ENCODE data around the gene MAPK11. TPM values are rescaled to one million over a fixed set of nuclear protein-coding genes. Genes with fewer than 3 reads are reported as not detected.

MAPK11 gene
- total and polyA plus RNA-seq, 9 of the 15 experiments (the other 6 are each of a cell fraction or from before 2014, with no cell fraction given): 0.06 to 14.6 (median 5.3) TPM

DNA sequence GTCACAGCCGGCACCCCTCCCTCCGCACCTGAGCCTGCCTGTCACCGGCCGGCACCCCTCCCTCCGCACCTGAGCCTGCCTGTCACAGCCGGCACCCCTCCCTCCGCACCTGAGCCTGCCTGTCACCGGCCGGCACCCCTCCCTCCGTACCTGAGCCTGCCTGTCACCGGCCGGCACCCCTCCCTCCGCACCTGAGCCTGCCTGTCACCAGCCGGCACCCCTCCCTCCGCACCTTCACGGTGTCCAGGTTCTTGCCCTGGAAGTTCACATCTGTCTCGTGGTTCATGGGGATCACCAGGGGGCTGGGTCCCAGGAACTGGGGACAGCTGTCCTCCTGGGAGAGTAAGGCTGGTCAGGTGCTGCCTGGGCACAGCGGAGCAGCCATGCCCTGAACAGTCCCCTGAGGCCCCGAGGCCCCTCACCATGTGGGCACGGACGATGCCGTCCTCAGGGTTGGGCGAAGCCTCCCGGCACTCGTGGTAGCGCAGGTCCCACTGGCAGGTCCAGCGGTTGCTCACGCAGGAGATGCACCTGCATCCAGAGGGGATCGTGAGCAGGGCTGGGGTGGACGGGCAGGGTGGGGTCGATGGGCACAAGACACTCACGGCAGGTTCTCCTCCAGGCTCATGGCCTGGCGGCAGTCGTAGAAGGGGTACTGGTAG lies 15.5 kb upstream of the MAPK11 start (continued):
- TF ChIP-seq SNIP1 (IDR thresholded peaks at IDR 0.05; ENCODE audit: low read depth): no peak

DNA sequence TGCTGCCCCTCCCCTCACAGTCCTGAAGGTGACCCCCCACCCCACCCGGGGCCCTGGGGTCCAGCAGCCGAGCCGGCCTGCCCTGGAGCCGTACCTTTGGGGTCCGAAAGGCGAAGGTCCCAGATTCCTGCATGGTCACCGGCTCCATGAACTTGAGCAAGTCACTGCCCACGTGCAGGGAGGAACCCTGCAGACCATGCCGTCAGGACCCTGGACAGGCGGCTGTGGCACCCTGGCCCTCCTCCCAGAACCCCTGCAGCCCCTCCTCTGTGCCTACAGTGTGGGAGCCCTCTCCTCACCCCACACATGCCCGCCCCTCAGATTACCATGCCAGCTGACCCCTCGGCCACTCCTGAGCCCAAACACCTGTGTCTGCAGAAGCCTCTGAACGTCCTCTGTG lies 14.3 kb upstream of the MAPK11 start:
- CTCF ChIA-PET (ENCODE audit: low intra/inter-chr PET ratio): no interaction called here
- POLR2A ChIA-PET: no interaction called here
- Histone ChIP-seq H2AFZ (ENCODE audit: low read depth, low read length) (no peak overlapping the region), H3K79me2 (ENCODE audit: control insufficient read depth, insufficient read depth, low read length) (no peaks in the 10 kb centered on the region), H3K9ac (ENCODE audit: insufficient read depth in 1 of 2, low read depth in 2 of 2, low read length in 2 of 2) (no peak overlapping the region), H3K4me3 (no peak overlapping the region), H4K20me1 (replicated peaks; ENCODE audit: control insufficient read depth, insufficient read depth, low read length) (no peaks in the 10 kb centered on the region), H3K27ac (ENCODE audit: extremely low read depth, low read depth, low read length) (no peak overlapping the region), H3K27me3 (ENCODE audit: control insufficient read depth in 2 of 2, insufficient read depth in 2 of 2, low read length in 2 of 2) (no peaks in the 10 kb centered on the region), H3K9me1 (ENCODE audit: control insufficient read depth, insufficient read depth, low read length) (no peaks in the 10 kb centered on the region), H3K9me3 (replicated peaks; ENCODE audit: control insufficient read depth, insufficient read depth, low read depth, low read length) (no peaks in the 10 kb centered on the region), H3K4me1 (replicated peaks in 1 of 2; ENCODE audit: control insufficient read depth in 2 of 2, insufficient read depth in 2 of 2, low read length in 2 of 2) (peaks cover 0 to 17% of the 10 kb centered on the region in 2 experiments; a peak in 1 of 5 replicates), H3K4me2 (ENCODE audit: insufficient read depth, low read length) (no peak overlapping the region), H3K36me3 (ENCODE audit: control insufficient read depth, insufficient read depth, low read length) (peaks cover 36% of the 10 kb centered on the region; the same call in 1 of the 3 replicates)
- intact Hi-C loops (cut with micrococcal nuclease) (no loop called here), in situ Hi-C loops (cut with MboI) (no loop called here)
- DNase-seq (ENCODE audit: extremely low read depth in 1 of 4, low spot score in 3 of 4) (no peak), FAIRE-seq (no peak), ATAC-seq (no peak)
- BruUV-seq (replicated peaks): no TSS peak
- 100% methylated on average over 2 of the region's 13 CpGs for WGBS (ENCODE audit: insufficient coverage, low coverage, missing lambda C conversion rate)
- TF ChIP-seq CHD2 (IDR thresholded peaks at IDR 0.05; ENCODE audit: low read depth, low read length) (no peak), SMARCE1 (IDR thresholded peaks at IDR 0.05) (no peak), FOXA3 (CRISPR knock-in tag; conservative IDR thresholded peaks at IDR 0.05 in 1 of 2, IDR thresholded peaks at IDR 0.05 in 1 of 2) (no peak), GABPA (tag; conservative IDR thresholded peaks at IDR 0.05; ENCODE audit: low read depth) (no peak), HMG20B (CRISPR knock-in tag; IDR thresholded peaks at IDR 0.05) (no peak), ETS2 (tag; IDR thresholded peaks at IDR 0.05; ENCODE audit: borderline replicate concordance, poor library complexity, severe bottlenecking) (no peak), SOX6 (IDR thresholded peaks at IDR 0.05) (no peak), ZNF695 (CRISPR knock-in tag; IDR thresholded peaks at IDR 0.05) (no peak), SMARCB1 (IDR thresholded peaks at IDR 0.05; ENCODE audit: insufficient read length, low read depth) (no peak), TAF1 (IDR thresholded peaks at IDR 0.05; ENCODE audit: control insufficient read depth, extremely low read depth, insufficient read depth, low read length, severe bottlenecking) (no peak), SRF (CRISPR knock-in tag; IDR thresholded peaks at IDR 0.05) (no peak)
- TF ChIP-seq, protein P1, sequence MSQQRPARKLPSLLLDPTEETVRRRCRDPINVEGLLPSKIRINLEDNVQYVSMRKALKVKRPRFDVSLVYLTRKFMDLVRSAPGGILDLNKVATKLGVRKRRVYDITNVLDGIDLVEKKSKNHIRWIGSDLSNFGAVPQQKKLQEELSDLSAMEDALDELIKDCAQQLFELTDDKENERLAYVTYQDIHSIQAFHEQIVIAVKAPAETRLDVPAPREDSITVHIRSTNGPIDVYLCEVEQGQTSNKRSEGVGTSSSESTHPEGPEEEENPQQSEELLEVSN (IDR thresholded peaks at IDR 0.05; ENCODE audit: borderline replicate concordance in 1 of 2, extremely low read depth in 1 of 2, insufficient read depth in 1 of 2, insufficient read length in 1 of 2, low read depth in 1 of 2, low read length in 1 of 2, poor library complexity in 1 of 2, severe bottlenecking in 1 of 2): no peak
- TF ChIP-seq, protein P2, sequence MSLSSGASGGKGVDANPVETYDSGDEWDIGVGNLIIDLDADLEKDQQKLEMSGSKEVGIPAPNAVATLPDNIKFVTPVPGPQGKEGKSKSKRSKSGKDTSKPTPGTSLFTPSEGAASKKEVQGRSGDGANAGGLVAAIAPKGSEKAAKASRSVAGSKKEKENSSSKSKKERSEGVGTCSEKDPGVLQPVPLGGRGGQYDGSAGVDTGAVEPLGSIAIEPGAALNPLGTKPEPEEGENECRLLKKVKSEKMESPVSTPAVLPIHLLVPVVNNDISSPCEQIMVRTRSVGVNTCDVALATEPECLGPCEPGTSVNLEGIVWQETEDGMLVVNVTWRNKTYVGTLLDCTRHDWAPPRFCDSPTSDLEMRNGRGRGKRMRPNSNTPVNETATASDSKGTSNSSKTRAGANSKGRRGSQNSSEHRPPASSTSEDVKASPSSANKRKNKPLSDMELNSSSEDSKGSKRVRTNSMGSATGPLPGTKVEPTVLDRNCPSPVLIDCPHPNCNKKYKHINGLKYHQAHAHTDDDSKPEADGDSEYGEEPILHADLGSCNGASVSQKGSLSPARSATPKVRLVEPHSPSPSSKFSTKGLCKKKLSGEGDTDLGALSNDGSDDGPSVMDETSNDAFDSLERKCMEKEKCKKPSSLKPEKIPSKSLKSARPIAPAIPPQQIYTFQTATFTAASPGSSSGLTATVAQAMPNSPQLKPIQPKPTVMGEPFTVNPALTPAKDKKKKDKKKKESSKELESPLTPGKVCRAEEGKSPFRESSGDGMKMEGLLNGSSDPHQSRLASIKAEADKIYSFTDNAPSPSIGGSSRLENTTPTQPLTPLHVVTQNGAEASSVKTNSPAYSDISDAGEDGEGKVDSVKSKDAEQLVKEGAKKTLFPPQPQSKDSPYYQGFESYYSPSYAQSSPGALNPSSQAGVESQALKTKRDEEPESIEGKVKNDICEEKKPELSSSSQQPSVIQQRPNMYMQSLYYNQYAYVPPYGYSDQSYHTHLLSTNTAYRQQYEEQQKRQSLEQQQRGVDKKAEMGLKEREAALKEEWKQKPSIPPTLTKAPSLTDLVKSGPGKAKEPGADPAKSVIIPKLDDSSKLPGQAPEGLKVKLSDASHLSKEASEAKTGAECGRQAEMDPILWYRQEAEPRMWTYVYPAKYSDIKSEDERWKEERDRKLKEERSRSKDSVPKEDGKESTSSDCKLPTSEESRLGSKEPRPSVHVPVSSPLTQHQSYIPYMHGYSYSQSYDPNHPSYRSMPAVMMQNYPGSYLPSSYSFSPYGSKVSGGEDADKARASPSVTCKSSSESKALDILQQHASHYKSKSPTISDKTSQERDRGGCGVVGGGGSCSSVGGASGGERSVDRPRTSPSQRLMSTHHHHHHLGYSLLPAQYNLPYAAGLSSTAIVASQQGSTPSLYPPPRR (CRISPR knock-in tag; IDR thresholded peaks at IDR 0.05; ENCODE audit: borderline replicate concordance): no peak

All from K562 (cell line).